ENCODE measurements around the gene ARHGAP31. TPM values are rescaled to one million over a fixed set of nuclear protein-coding genes. Genes with fewer than 3 reads are reported as not detected.

The ARHGAP31 gene
- total and polyA plus RNA-seq, 12 donors: 10.6 to 71.1 (median 35.9) TPM

DNA sequence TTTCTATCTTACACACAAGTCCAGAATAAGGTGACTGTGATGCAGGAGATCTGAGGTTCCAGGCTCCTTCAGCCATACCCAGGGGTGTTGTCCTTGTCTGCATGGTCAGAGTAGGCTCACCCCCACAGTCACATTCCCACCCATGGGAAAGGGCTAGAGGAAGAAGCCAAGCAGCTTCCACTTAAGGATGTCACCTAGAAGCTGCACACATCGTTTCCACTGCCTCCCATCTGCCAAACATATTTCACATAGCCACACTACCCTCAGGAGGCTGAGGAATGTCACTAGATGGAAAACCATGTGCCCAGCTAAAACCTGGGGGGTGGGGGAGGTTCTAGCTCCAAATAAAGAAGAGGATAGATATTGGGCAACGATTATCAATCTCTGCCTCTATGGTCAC lies 111.1 kb downstream of the ARHGAP31 start:
- TF ChIP-seq CTCF (IDR thresholded peaks at IDR 0.05): no peak
- peaks cover 0 to 100% (median 41%) of the 10 kb centered on the region in 9 donors for H3K36me3 ChIP-seq

GRCh38 chr3:119408243-119408950 lies 114.2 kb downstream of the ARHGAP31 start:
- no peaks in the 10 kb centered on the region for H3K9me3 ChIP-seq
- H3K4me1 ChIP-seq: peaks cover 0 to 6% (median 0%) of the 10 kb centered on the region in 9 donors
- intact Hi-C loops (cut with DNase I): no loop called here
- no peak overlapping the region for H3K4me3 ChIP-seq
- DNase-seq (no peak), ATAC-seq (no peak)
- no peaks in the 10 kb centered on the region for H3K27me3 ChIP-seq
- 80 to 94% methylated on average over 3 of the region's 3 CpGs for WGBS, 2 donors
- H3K36me3 ChIP-seq: peaks cover 0 to 100% (median 29%) of the 10 kb centered on the region in 9 donors
- H3K27ac ChIP-seq: no peak overlapping the region
- TF ChIP-seq CTCF (IDR thresholded peaks at IDR 0.05): no peak

More for the DNA sequence above, 111.1 kb downstream of the ARHGAP31 start:
- no peak overlapping the region for H3K27ac ChIP-seq
- intact Hi-C loops (cut with DNase I): no loop called here
- H3K4me3 ChIP-seq: no peak overlapping the region
- WGBS, 2 donors: 35 to 54% methylated on average over 2 of the region's 2 CpGs
- DNase-seq: no peak
- peaks cover 0 to 6% (median 0%) of the 10 kb centered on the region in 9 donors for H3K4me1 ChIP-seq
- peak in 3 of 8 donors; percentile 40 to 59 (median 54) for ATAC-seq
- H3K27me3 ChIP-seq: no peaks in the 10 kb centered on the region
- H3K9me3 ChIP-seq: no peaks in the 10 kb centered on the region

GRCh38 chr3:119409844-119410243 lies 115.7 kb downstream of the ARHGAP31 start:
- 89 to 98% methylated on average over 1 of the region's 1 CpG for WGBS, 2 donors
- no peak overlapping the region for H3K27ac ChIP-seq
- DNase-seq (no peak), ATAC-seq (no peak)
- no peak for TF ChIP-seq CTCF (IDR thresholded peaks at IDR 0.05)
- peaks cover 0 to 6% (median 0%) of the 10 kb centered on the region in 9 donors for H3K4me1 ChIP-seq
- peaks cover 0 to 100% (median 32%) of the 10 kb centered on the region in 9 donors for H3K36me3 ChIP-seq
- H3K9me3 ChIP-seq: no peaks in the 10 kb centered on the region
- intact Hi-C loops (cut with DNase I): no loop called here
- H3K4me3 ChIP-seq: no peak overlapping the region
- no peaks in the 10 kb centered on the region for H3K27me3 ChIP-seq

DNA sequence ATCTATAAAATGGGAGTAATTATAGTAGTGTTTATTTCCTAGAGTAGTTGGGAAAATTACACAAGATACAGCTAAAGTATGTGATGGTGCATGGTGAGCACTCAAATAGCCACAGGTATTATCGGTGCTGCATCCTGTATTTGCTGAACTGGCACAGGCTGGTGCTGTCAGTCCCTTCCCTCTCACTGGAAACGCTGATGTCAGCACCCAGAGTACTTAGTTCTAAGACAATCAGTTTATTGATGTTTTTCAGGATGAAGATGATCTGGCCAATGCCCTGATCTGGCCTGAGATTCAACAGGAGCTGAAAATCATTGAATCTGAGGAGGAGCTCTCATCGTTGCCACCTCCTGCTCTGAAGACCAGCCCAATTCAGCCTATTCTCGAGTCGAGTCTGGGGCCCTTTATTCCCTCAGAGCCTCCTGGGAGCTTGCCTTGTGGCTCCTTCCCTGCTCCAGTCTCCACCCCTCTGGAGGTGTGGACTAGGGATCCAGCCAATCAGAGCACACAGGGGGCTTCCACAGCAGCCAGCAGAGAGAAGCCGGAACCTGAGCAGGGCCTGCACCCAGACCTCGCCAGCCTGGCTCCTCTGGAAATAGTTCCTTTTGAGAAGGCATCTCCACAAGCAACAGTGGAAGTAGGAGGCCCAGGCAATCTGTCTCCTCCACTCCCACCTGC lies 119.6 kb downstream of the ARHGAP31 start:
- Histone ChIP-seq H3K27me3 (no peaks in the 10 kb centered on the region), H3K4me3 (no peak overlapping the region), H3K36me3 (peaks cover 5 to 100% (median 39%) of the 10 kb centered on the region in 9 donors), H3K4me1 (peaks cover 0 to 30% (median 3%) of the 10 kb centered on the region in 9 donors), H3K9me3 (no peaks in the 10 kb centered on the region), H3K27ac (no peak overlapping the region)
- intact Hi-C loops (cut with DNase I): no loop called here
- no peak for TF ChIP-seq CTCF (IDR thresholded peaks at IDR 0.05)
- DNase-seq (no peak), ATAC-seq (no peak)
- 70 to 73% methylated on average over 7 of the region's 7 CpGs for WGBS, 2 donors
